VCaP (cell line): ENCODE measurements around the gene HHIP.

Experiments
- H3K27ac ChIP-seq: fragments of 450-650 bp; 2 replicates; pipeline ENCODE4 v1.5.1; 2017
- TF ChIP-seq, protein P1 (sequence below): fragments of 450-650 bp; conservative IDR thresholded peaks from 2 replicates; pipeline ENCODE4 v1.5.1; 2017; ENCODE audit warnings: mild to moderate bottlenecking, moderate library complexity

Gene HHIP

DNA sequence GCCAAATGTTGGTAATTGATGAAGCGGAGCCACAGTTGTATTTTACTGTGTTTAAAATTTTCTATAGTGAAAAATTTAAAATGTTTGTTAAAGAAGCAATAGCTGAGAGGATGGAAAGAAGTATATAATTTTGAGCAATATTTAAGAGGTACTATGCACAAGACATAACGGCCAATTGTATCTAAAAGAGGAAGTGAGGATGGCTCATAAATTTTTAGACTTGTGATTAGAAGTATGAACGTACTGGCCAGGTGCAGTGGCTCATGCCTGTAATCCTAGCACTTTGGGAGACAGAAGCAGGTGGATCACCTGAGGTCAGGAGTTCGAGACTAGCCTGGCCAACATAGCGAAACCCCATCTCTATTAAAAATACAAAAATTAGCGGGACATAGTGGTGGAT lies 12.7 kb upstream of the HHIP start:
- H3K27ac ChIP-seq, result no peak overlapping the region
- TF ChIP-seq, protein P1, sequence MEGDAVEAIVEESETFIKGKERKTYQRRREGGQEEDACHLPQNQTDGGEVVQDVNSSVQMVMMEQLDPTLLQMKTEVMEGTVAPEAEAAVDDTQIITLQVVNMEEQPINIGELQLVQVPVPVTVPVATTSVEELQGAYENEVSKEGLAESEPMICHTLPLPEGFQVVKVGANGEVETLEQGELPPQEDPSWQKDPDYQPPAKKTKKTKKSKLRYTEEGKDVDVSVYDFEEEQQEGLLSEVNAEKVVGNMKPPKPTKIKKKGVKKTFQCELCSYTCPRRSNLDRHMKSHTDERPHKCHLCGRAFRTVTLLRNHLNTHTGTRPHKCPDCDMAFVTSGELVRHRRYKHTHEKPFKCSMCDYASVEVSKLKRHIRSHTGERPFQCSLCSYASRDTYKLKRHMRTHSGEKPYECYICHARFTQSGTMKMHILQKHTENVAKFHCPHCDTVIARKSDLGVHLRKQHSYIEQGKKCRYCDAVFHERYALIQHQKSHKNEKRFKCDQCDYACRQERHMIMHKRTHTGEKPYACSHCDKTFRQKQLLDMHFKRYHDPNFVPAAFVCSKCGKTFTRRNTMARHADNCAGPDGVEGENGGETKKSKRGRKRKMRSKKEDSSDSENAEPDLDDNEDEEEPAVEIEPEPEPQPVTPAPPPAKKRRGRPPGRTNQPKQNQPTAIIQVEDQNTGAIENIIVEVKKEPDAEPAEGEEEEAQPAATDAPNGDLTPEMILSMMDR, result no peak

DNA sequence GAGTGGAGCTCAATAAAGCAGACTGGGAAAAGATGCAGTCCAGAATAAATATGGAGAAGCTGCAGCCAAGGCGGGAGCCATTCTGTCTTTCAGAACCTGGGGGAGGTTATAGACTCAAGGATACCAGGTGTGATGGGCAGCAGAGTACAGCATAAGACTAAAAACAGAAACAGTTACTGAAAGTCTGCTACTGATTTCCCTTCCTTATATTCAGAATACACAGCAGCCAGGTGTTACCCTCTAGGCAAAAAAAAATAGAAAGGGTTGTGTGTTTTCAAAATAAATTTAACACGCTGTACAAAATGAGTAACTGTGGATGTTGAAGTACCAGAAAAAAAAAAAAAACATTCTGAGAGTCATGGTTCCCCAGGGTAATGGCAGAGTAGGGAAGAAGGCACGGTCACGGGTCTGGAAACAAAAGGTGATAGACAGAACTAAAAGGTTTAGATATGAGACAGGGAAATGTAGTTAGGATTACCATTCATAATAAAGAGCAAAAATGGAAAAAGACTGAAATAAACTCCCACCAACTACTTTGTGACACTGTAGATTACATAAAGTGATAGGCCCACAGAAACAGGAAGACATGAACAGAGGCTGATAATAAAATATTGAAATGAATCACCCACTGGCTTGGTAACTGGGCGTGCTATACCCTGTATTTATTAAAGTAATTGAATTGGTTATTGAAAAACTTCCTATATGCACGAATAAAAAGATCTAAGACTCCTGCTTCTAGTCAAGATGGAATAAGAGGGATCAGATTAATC lies 10.8 kb upstream of the HHIP start:
- no peak overlapping the region for H3K27ac ChIP-seq
- TF ChIP-seq, protein P1, result no peak

DNA sequence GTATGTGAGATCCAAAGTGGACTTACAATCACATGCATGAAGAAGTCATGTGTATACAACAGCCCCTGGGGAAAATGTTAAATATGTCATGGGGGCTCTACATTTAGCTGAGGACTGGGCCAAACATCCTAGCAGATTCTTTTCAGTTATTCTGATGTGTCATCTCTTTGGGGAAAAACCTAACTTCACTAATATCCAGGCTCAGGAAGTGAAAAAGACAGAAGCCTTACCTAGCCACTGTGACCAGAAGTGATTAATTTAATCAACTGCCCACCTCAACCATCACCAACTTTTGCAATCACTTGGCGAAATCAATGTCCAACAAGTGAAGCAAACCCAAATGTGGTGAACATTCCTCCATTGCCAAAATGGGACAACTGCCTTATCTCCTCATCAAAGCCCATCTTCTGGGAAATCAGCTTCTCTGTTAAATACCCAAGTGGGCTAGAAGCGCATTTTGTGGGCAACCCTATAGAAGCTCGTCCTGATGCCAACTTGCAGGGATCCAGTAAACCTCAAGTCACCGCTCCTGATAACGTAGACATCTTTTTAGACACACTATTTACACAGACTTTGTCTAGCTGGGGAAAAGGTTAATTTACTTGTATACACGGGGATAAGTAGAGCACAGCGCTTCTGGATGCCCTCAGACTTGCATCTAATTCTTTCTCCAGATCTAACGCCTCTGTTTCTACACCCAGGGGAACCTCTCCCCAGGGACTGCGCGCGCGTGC lies 1.4 kb upstream of the HHIP start:
- no peak overlapping the region for H3K27ac ChIP-seq
- TF ChIP-seq, protein P1, result no peak

DNA sequence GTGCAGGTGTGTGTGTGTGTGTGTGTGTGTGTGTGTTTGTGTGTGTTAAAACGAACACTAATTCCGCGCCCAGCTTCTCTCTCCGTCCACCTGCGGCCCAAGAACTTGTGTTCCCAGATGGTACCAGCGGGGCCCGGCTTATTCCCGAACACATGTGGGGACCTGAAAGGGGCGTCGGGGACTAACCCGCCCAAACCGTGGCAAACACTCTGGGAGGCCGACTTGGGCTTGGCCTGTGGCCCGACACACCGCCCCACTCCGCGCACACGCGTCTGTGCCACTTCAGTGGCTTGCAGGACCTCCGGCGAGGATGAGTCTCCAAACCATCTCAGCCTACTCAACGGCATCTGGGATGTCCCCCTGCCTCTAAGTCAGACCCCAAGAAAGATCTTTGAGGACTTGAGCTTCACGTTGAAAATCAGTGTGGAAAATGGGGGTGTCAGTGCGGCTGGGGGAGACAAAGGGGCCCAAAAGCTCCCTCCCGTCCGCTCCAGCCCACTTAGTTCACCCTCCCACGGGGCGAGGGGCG lies 790 bp upstream of the HHIP start:
- TF ChIP-seq, protein P1, result no peak
- no peak overlapping the region for H3K27ac ChIP-seq

DNA sequence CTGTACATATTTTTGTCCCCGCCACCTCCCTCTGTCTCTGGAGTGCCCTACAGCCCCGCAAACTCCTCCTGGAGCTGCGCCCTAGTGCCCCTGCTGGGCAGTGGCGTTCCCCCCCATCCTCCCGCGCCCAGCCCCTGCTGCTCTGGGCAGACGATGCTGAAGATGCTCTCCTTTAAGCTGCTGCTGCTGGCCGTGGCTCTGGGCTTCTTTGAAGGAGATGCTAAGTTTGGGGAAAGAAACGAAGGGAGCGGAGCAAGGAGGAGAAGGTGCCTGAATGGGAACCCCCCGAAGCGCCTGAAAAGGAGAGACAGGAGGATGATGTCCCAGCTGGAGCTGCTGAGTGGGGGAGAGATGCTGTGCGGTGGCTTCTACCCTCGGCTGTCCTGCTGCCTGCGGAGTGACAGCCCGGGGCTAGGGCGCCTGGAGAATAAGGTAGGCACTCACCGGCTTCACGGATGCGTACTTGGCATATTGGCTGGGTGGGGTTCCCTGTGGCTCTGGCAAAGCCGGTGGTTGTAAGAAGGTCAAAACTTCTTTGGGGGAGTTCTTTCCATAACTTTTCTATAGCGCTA lies 653 bp downstream of the HHIP start:
- TF ChIP-seq, protein P1, result no peak
- no peak overlapping the region for H3K27ac ChIP-seq

DNA sequence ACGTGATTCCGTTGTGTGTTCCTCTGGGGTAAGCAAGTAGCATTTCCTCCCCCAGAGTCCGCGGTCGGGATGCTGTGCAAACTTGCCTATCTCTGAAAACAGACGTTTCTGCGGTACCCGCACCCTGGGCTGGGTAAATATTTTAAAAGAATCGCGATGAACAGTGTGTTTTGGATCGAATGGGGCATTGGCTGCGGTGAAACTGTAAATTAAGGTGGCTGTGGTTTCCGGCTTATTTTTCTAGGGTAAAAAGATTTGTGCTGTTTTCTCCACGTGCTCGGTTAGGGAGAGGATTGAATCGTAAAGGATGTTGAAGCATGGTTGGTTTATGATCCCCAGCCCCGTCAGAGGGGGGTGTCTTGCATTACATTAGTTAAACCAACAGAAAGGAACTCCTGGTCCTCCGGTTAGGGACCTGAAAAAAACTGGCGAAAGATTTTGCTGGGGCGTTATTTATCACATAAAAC lies 1.2 kb downstream of the HHIP start:
- TF ChIP-seq, protein P1, result no peak
- no peak overlapping the region for H3K27ac ChIP-seq

DNA sequence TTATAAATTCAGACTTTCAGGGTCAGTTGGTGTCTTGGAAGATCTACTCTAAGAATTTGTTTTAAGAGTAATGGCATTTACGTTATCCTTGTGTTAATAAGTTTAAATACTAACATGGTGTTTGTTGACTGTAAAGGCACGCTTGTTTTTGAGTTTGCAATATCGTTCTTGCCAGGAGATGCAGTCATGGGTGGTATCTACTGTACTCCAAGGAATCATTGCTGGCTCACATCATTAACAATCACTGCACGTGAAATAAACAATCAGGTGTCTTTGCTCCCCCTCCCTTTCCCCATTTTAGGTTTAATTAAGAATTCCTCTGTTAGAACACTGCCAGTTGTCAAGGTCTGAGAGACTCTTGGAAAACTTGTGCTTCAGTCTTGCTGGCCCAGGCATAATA lies 1.6 kb downstream of the HHIP start:
- TF ChIP-seq, protein P1, result no peak
- H3K27ac ChIP-seq, result no peak overlapping the region
